Liver (tissue), 9 donors: ENCODE measurements around the gene PDE3B. TPM values are rescaled to one million over a fixed set of nuclear protein-coding genes. Genes with fewer than 3 reads are reported as not detected.

Source experiments
- DNase-seq: peaks from one replicate; pipeline ENCODE4 v3.0.0-alpha.2; 2017; ENCODE audit warnings: low spot score
- H3K27ac ChIP-seq, 2 donors: one replicate each; pipeline ENCODE4 v1.7.0; 2013; ENCODE audit warnings: inconsistent platforms in 2 of 2, low read length in 2 of 2, control low read depth in 1 of 2, low read depth in 1 of 2, mild to moderate bottlenecking in 1 of 2
- H3K27me3 ChIP-seq, 4 donors: one replicate each; pipeline versions ENCODE4 v1.6.1 to v1.7.0; 2013; ENCODE audit warnings: low read length in 3 of 4, inconsistent platforms in 1 of 4, mild to moderate bottlenecking in 1 of 4, moderate library complexity in 1 of 4; ENCODE audit not compliant: control insufficient read depth in 4 of 4, insufficient read depth in 4 of 4
- H3K36me3 ChIP-seq, 4 donors: one replicate each; pipeline versions ENCODE4 v1.6.1 to v1.7.0; 2013; ENCODE audit warnings: low read length in 3 of 4, mild to moderate bottlenecking in 3 of 4, low read depth in 1 of 4, moderate library complexity in 1 of 4; ENCODE audit not compliant: control insufficient read depth in 4 of 4, insufficient read depth in 3 of 4
- H3K4me1 ChIP-seq, 4 donors: one replicate each; pipeline versions ENCODE4 v1.6.1 to v1.7.0; 2013; ENCODE audit warnings: low read length in 3 of 4, mild to moderate bottlenecking in 3 of 4, moderate library complexity in 1 of 4; ENCODE audit not compliant: control insufficient read depth in 4 of 4, insufficient read depth in 4 of 4
- H3K4me3 ChIP-seq, 3 donors: one replicate each; pipeline versions ENCODE4 v1.6.1 to v1.7.0; 2013; ENCODE audit warnings: low read length in 3 of 3, control low read depth in 1 of 3, low read depth in 1 of 3, mild to moderate bottlenecking in 1 of 3
- H3K9ac ChIP-seq, 2 donors: one replicate each; pipeline ENCODE4 v1.7.0; 2013; ENCODE audit warnings: low read length in 2 of 2, mild to moderate bottlenecking in 2 of 2, moderate library complexity in 2 of 2, control low read depth in 1 of 2, low read depth in 1 of 2
- H3K9me3 ChIP-seq, 4 donors: one replicate each; pipeline versions ENCODE4 v1.6.1 to v1.7.0; 2013; ENCODE audit warnings: low read length in 3 of 4; ENCODE audit not compliant: control insufficient read depth in 4 of 4
- ATF3 ChIP-seq: IDR thresholded peaks from 2 replicates; pipeline ENCODE4 v1.6.1; 2016; ENCODE audit warnings: antibody characterized with exemption
- CTCF ChIP-seq: fragments of 150-350 bp; IDR thresholded peaks from 2 replicates; pipeline ENCODE4 v1.5.1; 2017; ENCODE audit warnings: improper control_type of control experiment, low read depth, low read length; ENCODE audit not compliant: missing input control
- EGR1 ChIP-seq, 2 donors: IDR thresholded peaks; 2 replicates each; pipeline ENCODE4 v1.6.1; 2016 to 2018; ENCODE audit warnings: antibody characterized with exemption in 2 of 2, low read depth in 2 of 2
- FOXA2 ChIP-seq: IDR thresholded peaks from 2 replicates; pipeline ENCODE4 v1.6.1; 2016; ENCODE audit warnings: antibody characterized with exemption
- GABPA ChIP-seq, 2 donors: IDR thresholded peaks in 1 of 2; conservative IDR thresholded peaks in 1 of 2; 2 replicates each; pipeline ENCODE4 v1.6.1; 2016; ENCODE audit warnings: antibody characterized with exemption in 2 of 2, mild to moderate bottlenecking in 1 of 2, moderate library complexity in 1 of 2
- HNF4A ChIP-seq, 2 donors: conservative IDR thresholded peaks; 2 replicates each; pipeline ENCODE4 v1.6.1; 2016; ENCODE audit warnings: antibody characterized with exemption in 2 of 2, mild to moderate bottlenecking in 2 of 2
- HNF4G ChIP-seq: IDR thresholded peaks from 2 replicates; pipeline ENCODE4 v1.6.1; 2016; ENCODE audit warnings: antibody characterized with exemption
- JUND ChIP-seq, 2 donors: IDR thresholded peaks; 2 replicates each; pipeline ENCODE4 v1.6.1; 2016; ENCODE audit warnings: antibody characterized with exemption in 2 of 2
- NR2F2 ChIP-seq: IDR thresholded peaks from 2 replicates; pipeline ENCODE4 v1.6.1; 2016; ENCODE audit warnings: antibody characterized with exemption
- RAD21 ChIP-seq, 2 donors: IDR thresholded peaks; 2 replicates each; pipeline ENCODE4 v1.6.1; 2016; ENCODE audit warnings: antibody characterized with exemption in 2 of 2, mild to moderate bottlenecking in 2 of 2
- REST ChIP-seq: IDR thresholded peaks from 2 replicates; pipeline ENCODE4 v1.6.1; 2016; ENCODE audit warnings: antibody characterized with exemption, mild to moderate bottlenecking
- RXRA ChIP-seq, 2 donors: IDR thresholded peaks; 2 replicates each; pipeline ENCODE4 v1.6.1; 2017 to 2018; ENCODE audit warnings: antibody characterized with exemption in 2 of 2, mild to moderate bottlenecking in 1 of 2
- SP1 ChIP-seq: IDR thresholded peaks from 2 replicates; pipeline ENCODE4 v1.6.1; 2018; ENCODE audit warnings: antibody characterized with exemption, mild to moderate bottlenecking
- TAF1 ChIP-seq: conservative IDR thresholded peaks from 2 replicates; pipeline ENCODE4 v1.6.1; 2016; ENCODE audit warnings: antibody characterized with exemption, mild to moderate bottlenecking
- YY1 ChIP-seq: IDR thresholded peaks from 2 replicates; pipeline ENCODE4 v1.6.1; 2016; ENCODE audit warnings: antibody characterized with exemption, mild to moderate bottlenecking
- ZBTB33 ChIP-seq: IDR thresholded peaks from 2 replicates; pipeline ENCODE4 v1.6.1; 2016; ENCODE audit warnings: antibody characterized with exemption
- WGBS: extraction: QIAGEN DNeasy Blood & Tissue Kit; methylation state at CpG from one replicate; pipeline ENCODE4 v1.1.7; 2013; 5-methylcytosine and 5-hydroxymethylcytosine counted together
- polyA plus RNA-seq, 2 donors: library from polyadenylated mRNA; stranded (reverse) in 1 of 2; unstranded in 1 of 2; fragments of 200-250 nt in 1 of 2; fragments of >200 nt in 1 of 2; fragmentation: Nextera tagmentation in 1 of 2; extraction: Ambion mirVana in 1 of 2; gene quantifications; one replicate each; pipeline versions ENCODE4 v1.2.1 to v1.2.3, GENCODE V29; 2013 to 2015
- total RNA-seq, 2 donors: library from RNA; depleted of rRNA; stranded (reverse); fragments of >200 nt; gene quantifications; one replicate each; pipeline ENCODE4 v1.2.3, GENCODE V29; 2014
- TF ChIP-seq, protein P1 (sequence below): IDR thresholded peaks from 2 replicates; pipeline ENCODE4 v1.6.1; 2016; ENCODE audit warnings: antibody characterized with exemption
- donor health status: healthy.
- donor health status: healthy.
- donor health status: healthy.
- donor health status: healthy.
- donor health status: healthy.

Gene PDE3B
- total and polyA plus RNA-seq, 4 donors = 11.3 to 43.1 (median 21.7) TPM

DNA sequence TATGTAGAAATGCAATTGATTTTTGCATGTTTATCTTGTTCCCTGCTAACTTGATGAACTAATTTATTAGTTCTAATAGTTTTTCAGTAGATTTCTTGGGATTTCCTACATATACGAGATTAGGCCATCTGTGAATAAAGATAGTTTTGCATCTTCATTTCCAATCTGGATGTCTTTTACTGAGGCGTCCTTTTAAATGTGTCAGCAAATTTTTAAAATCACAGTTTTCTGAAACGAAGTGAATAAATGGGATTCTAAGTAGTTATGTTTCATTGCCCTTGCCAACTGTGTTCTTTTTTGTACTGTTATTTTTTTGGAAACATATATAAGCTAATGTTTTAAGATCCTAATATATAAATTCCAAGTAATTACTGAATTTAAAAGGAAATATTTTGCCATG is 198.4 kb downstream of the PDE3B start:
- Histone ChIP-seq H3K27me3 (no peaks in the 10 kb centered on the region), H3K36me3 (peaks cover 0 to 19% (median 8%) of the 10 kb centered on the region in 4 donors), H3K9me3 (no peaks in the 10 kb centered on the region), H3K9ac (no peak overlapping the region), H3K27ac (no peak overlapping the region), H3K4me1 (no peaks in the 10 kb centered on the region), H3K4me3 (no peak overlapping the region)
- no peak for DNase-seq
- TF ChIP-seq, protein P1, sequence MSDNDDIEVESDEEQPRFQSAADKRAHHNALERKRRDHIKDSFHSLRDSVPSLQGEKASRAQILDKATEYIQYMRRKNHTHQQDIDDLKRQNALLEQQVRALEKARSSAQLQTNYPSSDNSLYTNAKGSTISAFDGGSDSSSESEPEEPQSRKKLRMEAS = no peak
- TF ChIP-seq ZBTB33 = no peak
- TF ChIP-seq HNF4A (conservative IDR thresholded peaks at IDR 0.05) = no peak
- WGBS = 95% methylated on average over 3 of the region's 3 CpGs

DNA sequence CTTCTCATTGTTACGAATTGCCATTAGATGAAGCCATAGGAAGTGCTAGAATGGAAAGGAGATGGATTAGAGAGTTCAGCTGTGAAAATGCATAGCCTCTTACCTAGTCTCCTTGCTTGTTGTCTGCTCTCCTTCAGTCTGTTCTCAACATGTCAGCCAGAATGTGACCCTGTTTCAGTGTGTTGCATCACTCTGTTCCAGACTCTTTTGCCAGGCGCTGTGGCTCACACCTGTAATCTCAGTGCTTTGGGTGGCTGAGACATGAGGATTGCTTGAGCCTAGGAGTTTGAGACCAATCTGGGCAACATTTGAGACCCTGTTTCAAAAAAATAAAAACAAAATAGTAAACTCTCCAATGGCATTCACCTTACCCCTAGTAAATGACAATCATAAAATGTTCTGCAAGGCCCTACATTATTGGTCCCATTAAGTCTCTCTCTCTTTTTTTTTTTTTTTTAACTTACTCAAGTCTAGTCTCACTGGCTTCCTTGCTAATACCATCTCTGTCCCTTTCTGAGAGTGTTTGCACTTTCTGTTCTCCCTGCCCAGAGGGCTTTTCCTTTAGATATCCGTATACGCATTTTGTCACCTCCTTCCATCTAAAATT is 209.1 kb downstream of the PDE3B start:
- Histone ChIP-seq H3K27ac (no peak overlapping the region), H3K27me3 (no peaks in the 10 kb centered on the region), H3K36me3 (peaks cover 0 to 6% (median 0%) of the 10 kb centered on the region in 4 donors), H3K9ac (no peak overlapping the region), H3K4me1 (no peaks in the 10 kb centered on the region), H3K4me3 (no peak overlapping the region), H3K9me3 (no peaks in the 10 kb centered on the region)
- WGBS = 95% methylated on average over 4 of the region's 4 CpGs
- no peak for DNase-seq
- TF ChIP-seq GABPA (IDR thresholded peaks at IDR 0.05 in 1 of 2, conservative IDR thresholded peaks at IDR 0.05 in 1 of 2) (no peak), ATF3 (peak; percentile 45)

GRCh38 chr11:14854057-14854456 is 210.5 kb downstream of the PDE3B start:
- Histone ChIP-seq H3K9me3 (no peaks in the 10 kb centered on the region), H3K4me3 (no peak overlapping the region), H3K27ac (no peak overlapping the region), H3K9ac (no peak overlapping the region), H3K36me3 (peaks cover 0 to 9% (median 0%) of the 10 kb centered on the region in 4 donors), H3K27me3 (no peaks in the 10 kb centered on the region), H3K4me1 (no peaks in the 10 kb centered on the region)
- no peak for DNase-seq
- no peak for TF ChIP-seq YY1
- TF ChIP-seq HNF4A (conservative IDR thresholded peaks at IDR 0.05) = no peak
- TF ChIP-seq GABPA (IDR thresholded peaks at IDR 0.05 in 1 of 2, conservative IDR thresholded peaks at IDR 0.05 in 1 of 2) = no peak
- no peak for TF ChIP-seq TAF1
- no peak for TF ChIP-seq HNF4G
- TF ChIP-seq NR2F2 = no peak
- no peak for TF ChIP-seq EGR1 (IDR thresholded peaks at IDR 0.05; ENCODE audit: low read depth in 2 of 2)
- no peak for TF ChIP-seq FOXA2
- no peak for TF ChIP-seq SP1
- TF ChIP-seq ZBTB33 = no peak
- no peak for TF ChIP-seq CTCF
- TF ChIP-seq RAD21 (IDR thresholded peaks at IDR 0.05) = no peak
- TF ChIP-seq, protein P1 = no peak
- no peak for TF ChIP-seq RXRA (IDR thresholded peaks at IDR 0.05)
- TF ChIP-seq REST = no peak
- no peak for TF ChIP-seq ATF3
- no peak for TF ChIP-seq JUND (IDR thresholded peaks at IDR 0.05)
